GM13977 (cell line): ENCODE measurements around the gene BCL11B.
A peak's percentile ranks its signal among the peaks of the same experiment; 100 is the strongest.

ENCODE experiments used
- DNase-seq: peaks from one replicate; pipeline ENCODE4 v3.0.0; 2012; ENCODE audit warnings: low spot score
- CTCF ChIP-seq: IDR thresholded peaks from 2 replicates; pipeline ENCODE4 v1.5.1; 2012; ENCODE audit warnings: mild to moderate bottlenecking, control low read depth; ENCODE audit not compliant: insufficient read depth; ENCODE audit errors: extremely low read depth, missing control alignments
- in situ Hi-C: fragments of 300-500 bp; cut with MboI; formaldehyde crosslinking; loops from one replicate; pipeline ENCODE4 v1.12.0; 2022; ENCODE audit warnings: low sequenced_read_pairs, low pct_unique_long_range_greater_than_20kb, mixed read lengths, inconsistent platforms; ENCODE audit not compliant: unreplicated experiment

The BCL11B gene

GRCh38 chr14:99287269-99287942 is 15.4 kb upstream of the BCL11B start:
- no peak for DNase-seq
- in situ Hi-C loops = no loop called here

GRCh38 chr14:99286761-99287160 is 14.8 kb upstream of the BCL11B start:
- in situ Hi-C loops = no loop called here
- no peak for DNase-seq
- no peak for TF ChIP-seq CTCF

More at GRCh38 chr14:99287269-99287942, 15.4 kb upstream of the BCL11B start:
- TF ChIP-seq CTCF = no peak

GRCh38 chr14:99284254-99285004 is 12.4 kb upstream of the BCL11B start:
- in situ Hi-C loops = no loop called here
- no peak for TF ChIP-seq CTCF
- peak; percentile 2 for DNase-seq

GRCh38 chr14:99282261-99283050 is 10.5 kb upstream of the BCL11B start:
- in situ Hi-C loops = no loop called here
- no peak for TF ChIP-seq CTCF
- DNase-seq = peak; percentile 4

- TF ChIP-seq CTCF = no peak
- in situ Hi-C loops = no loop called here
- DNase-seq = no peak
Observed at GRCh38 chr14:99281396-99281795, 9.4 kb upstream of the BCL11B start.

- no peak for TF ChIP-seq CTCF
- in situ Hi-C loops = no loop called here
- DNase-seq = no peak
Observed at GRCh38 chr14:99280852-99281251, 8.9 kb upstream of the BCL11B start.
